PC-3 (cell line): Measurements from ENCODE around the gene CADM4. TPM values are rescaled to one million over a fixed set of nuclear protein-coding genes. Genes with fewer than 3 reads are reported as not detected.

Source experiments
- ATAC-seq: fragments of 200-7000 bp; cut with Tn5 transposase; 2 replicates; pipeline ENCODE4 v1.9.1; 2020; ENCODE audit warnings: mild to moderate bottlenecking, moderate library complexity
- BruUV-seq: library from RNA; stranded (reverse); fragments of 400-500 nt; replicated peaks from 2 replicates; lab custom pipeline; 2021; lab: Mats Ljungman, UMichigan
- CTCF ChIA-PET: fragments of 300-600 bp; sonication (Branson Sonifier 250); formaldehyde crosslinking; loops from one replicate; lab custom pipeline; 2022; ENCODE audit warnings: antibody characterized with exemption; lab: Charles Lee
- POLR2A ChIA-PET: fragments of 300-600 bp; sonication (Branson Sonifier 250); formaldehyde crosslinking; loops from one replicate; lab custom pipeline; 2022; ENCODE audit warnings: antibody characterized with exemption; ENCODE audit not compliant: unreplicated experiment; lab: Charles Lee
- DNase-seq: peaks from one replicate; pipeline ENCODE4 v3.0.0-alpha.2; 2015
- H2AFZ ChIP-seq: fragments of 300-600 bp; sonication (generic); 2 replicates; pipeline ENCODE4 v1.6.0; 2016; ENCODE audit warnings: antibody characterized with exemption, low read length
- H3F3A ChIP-seq: fragments of 300-600 bp; sonication (generic); one replicate; pipeline ENCODE4 v1.6.0; 2017; ENCODE audit warnings: antibody characterized with exemption, low read length, control low read depth, mild to moderate bottlenecking; ENCODE audit not compliant: unreplicated experiment
- H3K27ac ChIP-seq: fragments of 300-600 bp; sonication (generic); 2 replicates; pipeline ENCODE4 v1.5.1; 2016; ENCODE audit warnings: mild to moderate bottlenecking, low read length
- H3K27me3 ChIP-seq: fragments of 300-600 bp; sonication (generic); 2 replicates; pipeline ENCODE4 v1.6.1; 2016; ENCODE audit warnings: low read length, mixed read lengths
- H3K36me3 ChIP-seq: fragments of 300-600 bp; sonication (generic); 2 replicates; pipeline ENCODE4 v1.6.1; 2016; ENCODE audit warnings: low read depth, mixed run types, low read length, mixed read lengths
- H3K4me1 ChIP-seq: fragments of 300-600 bp; sonication (generic); 2 replicates; pipeline ENCODE4 v1.5.1; 2016; ENCODE audit warnings: low read length; ENCODE audit not compliant: insufficient read depth
- H3K4me2 ChIP-seq: fragments of 300-600 bp; sonication (generic); 2 replicates; pipeline ENCODE4 v1.6.0; 2016; ENCODE audit warnings: low read length
- H3K4me3 ChIP-seq: fragments of 300-600 bp; sonication (generic); 2 replicates; pipeline ENCODE4 v1.5.1; 2016; ENCODE audit warnings: mild to moderate bottlenecking, low read length, mixed read lengths
- H3K79me2 ChIP-seq: fragments of 300-600 bp; sonication (generic); 2 replicates; pipeline ENCODE4 v1.6.1; 2017; ENCODE audit warnings: low read length, mixed read lengths
- H3K9ac ChIP-seq: fragments of 300-600 bp; sonication (generic); 2 replicates; pipeline ENCODE4 v1.6.0; 2016; ENCODE audit warnings: mild to moderate bottlenecking, low read length
- H3K9me2 ChIP-seq: fragments of 300-600 bp; sonication (generic); replicated peaks from 2 replicates; pipeline ENCODE4 v1.6.1; 2016; ENCODE audit warnings: mixed run types, low read length, mixed read lengths
- H3K9me3 ChIP-seq: fragments of 300-600 bp; sonication (generic); 2 replicates; pipeline ENCODE4 v1.6.1; 2016; ENCODE audit warnings: low read length, mixed read lengths
- H4K20me1 ChIP-seq: fragments of 300-600 bp; sonication (generic); 2 replicates; pipeline ENCODE4 v1.6.1; 2016; ENCODE audit warnings: low read length, mixed read lengths
- EZH2 ChIP-seq: fragments of 300-600 bp; sonication (generic); IDR thresholded peaks from one replicate; pipeline ENCODE4 v1.6.1; 2017; ENCODE audit warnings: antibody characterized with exemption, mild to moderate bottlenecking, low read length; ENCODE audit not compliant: unreplicated experiment
- EZH2phosphoT487 ChIP-seq: fragments of 300-600 bp; sonication (generic); IDR thresholded peaks from 2 replicates; pipeline ENCODE4 v1.6.1; 2018; ENCODE audit warnings: mild to moderate bottlenecking, antibody characterized with exemption, low read length, borderline replicate concordance
- intact Hi-C: fragments of 100-400 bp; cut with micrococcal nuclease; formaldehyde crosslinking; loops from 2 replicates; pipeline ENCODE4 v1.9.0; 2023
- total RNA-seq: library from RNA; depleted of rRNA; stranded (reverse); fragments of >200 nt; gene quantifications from 2 replicates; pipeline ENCODE4 v1.2.3, GENCODE V29; 2014
- TF ChIP-seq, protein P1 (sequence below): fragments of 300-600 bp; sonication (generic); conservative IDR thresholded peaks from 2 replicates; pipeline ENCODE4 v1.5.1; 2017; ENCODE audit warnings: antibody characterized with exemption, low read depth, mild to moderate bottlenecking, low read length

CADM4 gene
- total RNA-seq, 1 experiment from 2014 or later, result 13.7 TPM

DNA sequence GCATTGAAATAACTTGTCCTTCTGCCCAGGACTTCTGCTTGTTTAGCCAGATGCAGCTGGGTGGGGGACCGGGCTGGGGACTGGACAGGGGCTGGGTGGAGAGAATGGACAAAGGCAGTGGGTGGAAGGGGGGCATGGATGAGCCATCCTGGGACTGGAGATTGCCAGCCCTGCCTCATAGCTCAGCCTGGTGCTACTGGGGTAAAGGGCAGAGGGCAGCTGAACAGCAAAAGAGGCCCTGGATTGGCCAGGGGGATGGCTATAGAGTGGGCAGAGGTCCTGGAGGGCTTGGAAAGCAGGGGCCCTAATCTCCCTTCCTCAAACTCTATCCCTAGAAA lies 48.0 kb upstream of the CADM4 start:
- Histone ChIP-seq H3K4me3 (no peak overlapping the region), H3K9me2 (no peaks in the 10 kb centered on the region), H3F3A (no peaks in the 10 kb centered on the region), H3K9me3 (no peaks in the 10 kb centered on the region), H4K20me1 (no peaks in the 10 kb centered on the region), H3K9ac (no peak overlapping the region), H3K79me2 (no peaks in the 10 kb centered on the region), H3K27ac (no peak overlapping the region), H3K27me3 (no peaks in the 10 kb centered on the region), H2AFZ (no peak overlapping the region), H3K4me2 (no peak overlapping the region), H3K36me3 (no peaks in the 10 kb centered on the region), H3K4me1 (no peaks in the 10 kb centered on the region; the same call in 1 of the 2 replicates)
- TF ChIP-seq, protein P1, sequence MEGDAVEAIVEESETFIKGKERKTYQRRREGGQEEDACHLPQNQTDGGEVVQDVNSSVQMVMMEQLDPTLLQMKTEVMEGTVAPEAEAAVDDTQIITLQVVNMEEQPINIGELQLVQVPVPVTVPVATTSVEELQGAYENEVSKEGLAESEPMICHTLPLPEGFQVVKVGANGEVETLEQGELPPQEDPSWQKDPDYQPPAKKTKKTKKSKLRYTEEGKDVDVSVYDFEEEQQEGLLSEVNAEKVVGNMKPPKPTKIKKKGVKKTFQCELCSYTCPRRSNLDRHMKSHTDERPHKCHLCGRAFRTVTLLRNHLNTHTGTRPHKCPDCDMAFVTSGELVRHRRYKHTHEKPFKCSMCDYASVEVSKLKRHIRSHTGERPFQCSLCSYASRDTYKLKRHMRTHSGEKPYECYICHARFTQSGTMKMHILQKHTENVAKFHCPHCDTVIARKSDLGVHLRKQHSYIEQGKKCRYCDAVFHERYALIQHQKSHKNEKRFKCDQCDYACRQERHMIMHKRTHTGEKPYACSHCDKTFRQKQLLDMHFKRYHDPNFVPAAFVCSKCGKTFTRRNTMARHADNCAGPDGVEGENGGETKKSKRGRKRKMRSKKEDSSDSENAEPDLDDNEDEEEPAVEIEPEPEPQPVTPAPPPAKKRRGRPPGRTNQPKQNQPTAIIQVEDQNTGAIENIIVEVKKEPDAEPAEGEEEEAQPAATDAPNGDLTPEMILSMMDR, result no peak
- TF ChIP-seq EZH2phosphoT487 (no peak), EZH2 (no peak)
- BruUV-seq, result no TSS peak
- no peak for DNase-seq
- intact Hi-C loops, result no loop called here
- POLR2A ChIA-PET, result no interaction called here
- ATAC-seq, result no peak
- CTCF ChIA-PET, result no interaction called here

GRCh38 chr19:43684326-43684725 lies 44.7 kb upstream of the CADM4 start:
- no TSS peak for BruUV-seq
- H3K4me1 ChIP-seq, result no peaks in the 10 kb centered on the region; the same call in 1 of the 2 replicates
- H3K9me3 ChIP-seq, result no peaks in the 10 kb centered on the region
- H3K4me3 ChIP-seq, result no peak overlapping the region
- no peaks in the 10 kb centered on the region for H3K27me3 ChIP-seq
- DNase-seq (no peak), ATAC-seq (no peak)
- no peak overlapping the region for H3K27ac ChIP-seq
- H3F3A ChIP-seq, result no peaks in the 10 kb centered on the region
- H3K79me2 ChIP-seq, result no peaks in the 10 kb centered on the region
- POLR2A ChIA-PET, result no interaction called here
- no peak overlapping the region for H2AFZ ChIP-seq
- no peak overlapping the region for H3K4me2 ChIP-seq
- CTCF ChIA-PET, result no interaction called here
- TF ChIP-seq, protein P1, result no peak
- TF ChIP-seq EZH2 (no peak), EZH2phosphoT487 (no peak)
- no peak overlapping the region for H3K9ac ChIP-seq
- H3K9me2 ChIP-seq, result no peaks in the 10 kb centered on the region
- H3K36me3 ChIP-seq, result no peaks in the 10 kb centered on the region
- intact Hi-C loops, result no loop called here
- H4K20me1 ChIP-seq, result no peaks in the 10 kb centered on the region

- Histone ChIP-seq H3K4me3 (no peak overlapping the region), H3K27ac (no peak overlapping the region), H3K9me3 (no peaks in the 10 kb centered on the region), H3K79me2 (no peaks in the 10 kb centered on the region), H4K20me1 (no peaks in the 10 kb centered on the region), H3K27me3 (no peaks in the 10 kb centered on the region), H3K9me2 (no peaks in the 10 kb centered on the region), H3K36me3 (no peaks in the 10 kb centered on the region), H2AFZ (no peak overlapping the region), H3K4me2 (no peak overlapping the region), H3F3A (no peaks in the 10 kb centered on the region), H3K4me1 (no peaks in the 10 kb centered on the region; the same call in 1 of the 2 replicates), H3K9ac (no peak overlapping the region)
- DNase-seq, result no peak
- ChIA-PET CTCF (no interaction called here), POLR2A (no interaction called here)
- intact Hi-C loops, result no loop called here
- BruUV-seq, result no TSS peak
- ATAC-seq, result no peak
- TF ChIP-seq EZH2, result no peak
- TF ChIP-seq, protein P1, result no peak
- TF ChIP-seq EZH2phosphoT487, result no peak
Measured at GRCh38 chr19:43683905-43684304, 44.3 kb upstream of the CADM4 start.
